NB4 (cell line): Measurements from ENCODE around the gene C4BPB.

ENCODE experiments used
- DNase-seq: peaks from one replicate; pipeline ENCODE4 v3.0.0; 2010; ENCODE audit warnings: low read depth
- H3K4me3 ChIP-seq: one replicate; pipeline ENCODE4 v1.5.1; 2011; ENCODE audit warnings: mild to moderate bottlenecking, low read depth, low read length, moderate library complexity
- MYC ChIP-seq: IDR thresholded peaks from 2 replicates; pipeline ENCODE4 v1.6.1; 2011; ENCODE audit warnings: low read depth, low read length
- POLR2A ChIP-seq: IDR thresholded peaks from 2 replicates; pipeline ENCODE4 v1.6.1; 2011; ENCODE audit warnings: mild to moderate bottlenecking; ENCODE audit not compliant: insufficient read length; ENCODE audit errors: extremely low read depth
- TF ChIP-seq, protein P1 (sequence below): IDR thresholded peaks from one replicate; pipeline ENCODE4 v1.5.1; 2012; ENCODE audit warnings: low read depth, low read length
- TF ChIP-seq, protein P2 (sequence below): IDR thresholded peaks from 2 replicates; pipeline ENCODE4 v1.6.1; 2011; ENCODE audit warnings: low read depth, low read length

The C4BPB gene

DNA sequence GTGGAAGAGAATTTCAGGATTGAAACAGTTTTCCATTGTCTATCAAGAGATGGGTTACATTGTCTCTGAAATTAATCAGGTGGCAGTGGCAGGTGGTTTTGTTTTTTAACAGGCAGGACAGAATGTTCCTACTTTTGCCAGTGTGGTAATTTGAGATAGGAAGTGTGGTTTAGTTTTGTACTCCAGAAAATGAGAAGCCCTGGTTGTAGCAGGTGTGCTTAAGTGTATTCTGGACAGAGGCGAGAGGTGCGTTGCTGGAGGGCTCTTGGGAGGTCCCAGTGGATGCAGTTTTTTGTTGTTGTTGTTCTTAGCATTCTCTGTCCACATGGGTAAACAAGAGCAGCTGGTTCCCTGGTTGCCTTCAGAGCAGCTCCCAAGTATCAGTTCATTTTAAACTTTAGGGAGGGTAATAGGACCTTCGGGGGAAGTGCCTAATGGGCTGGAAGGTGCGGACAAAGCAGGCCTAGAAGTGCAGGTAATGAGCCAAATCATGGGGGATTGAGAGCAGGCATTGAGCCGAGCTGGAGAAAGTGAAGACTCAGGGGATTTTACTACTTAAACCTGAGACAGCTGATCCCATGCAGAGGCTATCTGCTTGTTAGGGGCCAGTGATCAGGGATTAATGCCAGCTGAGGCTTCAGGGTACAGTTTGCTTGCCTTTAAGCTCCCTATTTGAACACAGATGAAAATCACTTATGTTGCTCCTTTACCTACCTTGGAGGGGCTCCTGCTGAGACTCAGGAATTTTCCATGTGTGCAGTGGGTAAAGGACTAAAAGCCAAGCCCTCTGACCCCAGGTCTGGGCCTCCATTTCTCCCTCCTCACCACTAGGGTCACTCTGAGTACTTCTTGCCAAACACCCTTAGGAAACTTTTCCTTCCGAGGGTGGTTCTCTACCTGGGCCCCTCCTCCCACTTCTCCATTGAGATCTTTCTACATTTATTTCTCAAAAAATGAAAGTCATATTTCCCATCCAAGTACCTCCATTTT lies 29.5 kb upstream of the C4BPB start:
- DNase-seq = no peak

DNA sequence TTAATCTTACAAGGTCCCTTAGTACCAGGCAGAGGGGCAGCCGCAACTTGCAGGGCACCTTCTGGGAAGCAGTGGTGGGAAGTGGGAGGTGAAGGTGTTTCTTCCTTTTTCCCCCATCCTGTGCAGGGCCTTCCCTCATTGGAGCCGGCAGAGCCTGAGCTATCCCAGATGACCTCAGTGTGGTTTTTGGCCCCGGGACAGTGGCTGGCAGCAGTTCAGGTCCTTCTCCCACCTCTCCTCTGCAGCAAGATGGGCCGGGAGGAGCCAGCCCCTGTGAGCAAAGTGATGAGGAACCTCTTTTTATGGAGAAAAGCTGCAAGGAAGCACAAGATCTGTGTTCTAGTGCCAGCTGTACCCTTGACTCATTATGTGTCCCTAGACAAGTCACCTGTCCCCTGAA lies 28.8 kb upstream of the C4BPB start:
- no peak for DNase-seq
- H3K4me3 ChIP-seq = no peak overlapping the region
- TF ChIP-seq, protein P1, sequence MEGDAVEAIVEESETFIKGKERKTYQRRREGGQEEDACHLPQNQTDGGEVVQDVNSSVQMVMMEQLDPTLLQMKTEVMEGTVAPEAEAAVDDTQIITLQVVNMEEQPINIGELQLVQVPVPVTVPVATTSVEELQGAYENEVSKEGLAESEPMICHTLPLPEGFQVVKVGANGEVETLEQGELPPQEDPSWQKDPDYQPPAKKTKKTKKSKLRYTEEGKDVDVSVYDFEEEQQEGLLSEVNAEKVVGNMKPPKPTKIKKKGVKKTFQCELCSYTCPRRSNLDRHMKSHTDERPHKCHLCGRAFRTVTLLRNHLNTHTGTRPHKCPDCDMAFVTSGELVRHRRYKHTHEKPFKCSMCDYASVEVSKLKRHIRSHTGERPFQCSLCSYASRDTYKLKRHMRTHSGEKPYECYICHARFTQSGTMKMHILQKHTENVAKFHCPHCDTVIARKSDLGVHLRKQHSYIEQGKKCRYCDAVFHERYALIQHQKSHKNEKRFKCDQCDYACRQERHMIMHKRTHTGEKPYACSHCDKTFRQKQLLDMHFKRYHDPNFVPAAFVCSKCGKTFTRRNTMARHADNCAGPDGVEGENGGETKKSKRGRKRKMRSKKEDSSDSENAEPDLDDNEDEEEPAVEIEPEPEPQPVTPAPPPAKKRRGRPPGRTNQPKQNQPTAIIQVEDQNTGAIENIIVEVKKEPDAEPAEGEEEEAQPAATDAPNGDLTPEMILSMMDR = no peak
- TF ChIP-seq, protein P2, sequence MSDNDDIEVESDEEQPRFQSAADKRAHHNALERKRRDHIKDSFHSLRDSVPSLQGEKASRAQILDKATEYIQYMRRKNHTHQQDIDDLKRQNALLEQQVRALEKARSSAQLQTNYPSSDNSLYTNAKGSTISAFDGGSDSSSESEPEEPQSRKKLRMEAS = no peak
- TF ChIP-seq POLR2A (no peak), MYC (no peak)

More for the DNA sequence above, 29.5 kb upstream of the C4BPB start:
- no peak for TF ChIP-seq MYC
- TF ChIP-seq, protein P2 = no peak
- TF ChIP-seq, protein P1 = no peak
- TF ChIP-seq POLR2A = no peak
- H3K4me3 ChIP-seq = no peak overlapping the region

DNA sequence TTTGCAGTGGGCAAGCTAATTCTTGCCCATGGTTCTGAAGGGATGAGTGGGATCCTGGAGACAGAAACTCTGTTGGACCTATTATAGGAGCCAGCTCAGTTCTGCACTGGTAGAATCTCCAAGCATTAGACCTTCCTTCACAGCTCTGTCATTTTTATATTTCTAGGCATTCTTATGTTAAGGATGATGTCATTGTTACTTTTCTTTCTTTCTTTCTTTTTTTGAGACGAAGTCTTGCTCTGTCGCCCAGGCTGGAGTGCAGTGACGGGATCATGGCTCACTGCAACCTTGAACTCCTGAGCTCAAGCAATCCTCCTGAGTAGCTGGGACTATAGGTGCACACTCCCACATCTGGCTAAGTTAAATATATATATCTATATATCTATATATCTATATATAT lies 28.1 kb upstream of the C4BPB start:
- DNase-seq = no peak
- no peak overlapping the region for H3K4me3 ChIP-seq
- TF ChIP-seq, protein P1 = no peak
- TF ChIP-seq, protein P2 = no peak
- TF ChIP-seq POLR2A (no peak), MYC (no peak)

DNA sequence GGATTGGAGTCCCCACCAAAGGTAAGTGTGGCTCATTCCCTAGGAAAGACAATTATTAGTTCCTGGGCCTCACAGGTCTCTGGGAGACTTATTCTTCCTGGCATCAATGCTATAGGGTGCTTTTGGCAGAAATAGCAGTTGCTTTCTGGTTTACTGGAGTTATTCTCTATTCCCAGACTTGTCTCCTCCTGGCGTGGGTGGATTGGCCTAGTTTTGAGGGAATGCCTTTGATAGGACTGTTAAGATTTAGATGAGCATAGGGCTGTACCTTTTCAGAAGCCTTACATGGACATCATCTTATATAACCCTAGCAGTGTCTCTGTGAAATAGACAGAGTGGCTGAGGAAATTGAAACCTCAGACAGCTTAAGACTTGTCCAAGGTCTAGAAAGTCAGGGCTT lies 26.6 kb upstream of the C4BPB start:
- DNase-seq = no peak
- no peak overlapping the region for H3K4me3 ChIP-seq
- TF ChIP-seq POLR2A (no peak), MYC (no peak)
- TF ChIP-seq, protein P1 = no peak
- TF ChIP-seq, protein P2 = no peak

DNA sequence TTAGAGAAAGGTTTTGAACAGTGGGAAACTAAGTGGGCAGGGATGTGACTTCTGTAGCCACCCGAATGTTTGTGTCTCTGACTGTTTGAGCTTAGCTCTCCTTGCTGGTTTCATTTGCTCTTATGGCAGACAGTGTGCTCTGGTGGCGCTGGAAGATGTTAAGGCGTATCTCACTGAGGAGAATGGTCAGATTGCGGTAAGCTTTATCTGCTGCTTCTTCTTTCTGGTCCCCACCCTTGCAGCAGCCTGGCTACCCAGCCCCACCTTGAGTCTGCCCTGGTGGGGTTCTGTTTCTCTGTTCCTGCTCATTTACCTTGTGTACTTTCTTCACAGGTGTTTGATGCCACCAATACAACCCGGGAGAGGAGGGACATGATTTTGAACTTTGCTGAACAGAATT lies 25.6 kb upstream of the C4BPB start:
- TF ChIP-seq MYC (no peak), POLR2A (no peak)
- TF ChIP-seq, protein P2 = no peak
- TF ChIP-seq, protein P1 = no peak
- no peak for DNase-seq
- no peak overlapping the region for H3K4me3 ChIP-seq
